ENCODE results near the gene C5AR1. TPM values are rescaled to one million over a fixed set of nuclear protein-coding genes. Genes with fewer than 3 reads are reported as not detected.
"Not testable (repeated sequence)": the region's sequence is repeated elsewhere in the genome, so short reads cannot be mapped to it uniquely, and the experiment has no call there.

The C5AR1 gene
- total RNA-seq, 1 donor from 2014 or later, result 9.3 TPM

DNA sequence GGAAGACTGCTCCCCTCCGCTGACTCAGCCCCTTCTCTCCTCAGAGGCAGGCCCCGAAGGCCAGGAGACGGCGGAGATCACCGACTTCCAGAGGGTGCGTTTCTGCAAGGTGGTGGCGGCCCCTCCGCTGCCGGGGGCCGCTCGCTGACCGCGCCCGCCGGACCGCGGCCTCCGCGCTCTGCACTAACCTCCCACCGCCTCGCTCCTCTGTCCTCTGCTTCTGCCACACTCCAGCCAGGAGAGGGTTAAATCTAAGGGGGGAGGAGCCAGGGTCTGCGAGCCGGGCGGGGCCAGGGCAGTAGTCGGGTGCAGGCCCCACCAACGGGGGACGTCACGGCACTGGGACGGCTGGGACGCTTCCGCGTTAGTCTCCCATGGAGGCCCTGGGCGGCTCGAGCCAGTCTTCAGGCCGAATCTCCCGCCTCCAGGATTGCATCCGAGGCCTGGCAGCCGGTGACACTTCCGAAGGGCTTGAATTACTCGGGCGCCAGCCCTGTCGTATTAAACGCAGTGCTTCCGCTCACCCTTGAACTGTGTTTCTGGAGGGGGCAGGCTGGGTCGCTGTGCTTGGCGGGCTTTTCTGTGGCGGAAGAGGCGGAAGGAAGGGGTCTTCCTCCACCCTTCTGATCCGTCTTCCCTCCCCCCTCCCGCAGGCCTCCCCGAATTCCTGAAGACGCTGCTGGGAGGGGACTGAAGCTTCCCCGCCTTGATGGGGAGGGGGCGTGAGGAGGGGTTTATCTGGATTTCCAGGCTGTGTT is 36.2 kb upstream of the C5AR1 start:
- H3K36me3 ChIP-seq, result peaks cover 18 to 26% of the 10 kb centered on the region in 2 donors
- H3K27me3 ChIP-seq, result no peaks in the 10 kb centered on the region
- TF ChIP-seq, protein P1, sequence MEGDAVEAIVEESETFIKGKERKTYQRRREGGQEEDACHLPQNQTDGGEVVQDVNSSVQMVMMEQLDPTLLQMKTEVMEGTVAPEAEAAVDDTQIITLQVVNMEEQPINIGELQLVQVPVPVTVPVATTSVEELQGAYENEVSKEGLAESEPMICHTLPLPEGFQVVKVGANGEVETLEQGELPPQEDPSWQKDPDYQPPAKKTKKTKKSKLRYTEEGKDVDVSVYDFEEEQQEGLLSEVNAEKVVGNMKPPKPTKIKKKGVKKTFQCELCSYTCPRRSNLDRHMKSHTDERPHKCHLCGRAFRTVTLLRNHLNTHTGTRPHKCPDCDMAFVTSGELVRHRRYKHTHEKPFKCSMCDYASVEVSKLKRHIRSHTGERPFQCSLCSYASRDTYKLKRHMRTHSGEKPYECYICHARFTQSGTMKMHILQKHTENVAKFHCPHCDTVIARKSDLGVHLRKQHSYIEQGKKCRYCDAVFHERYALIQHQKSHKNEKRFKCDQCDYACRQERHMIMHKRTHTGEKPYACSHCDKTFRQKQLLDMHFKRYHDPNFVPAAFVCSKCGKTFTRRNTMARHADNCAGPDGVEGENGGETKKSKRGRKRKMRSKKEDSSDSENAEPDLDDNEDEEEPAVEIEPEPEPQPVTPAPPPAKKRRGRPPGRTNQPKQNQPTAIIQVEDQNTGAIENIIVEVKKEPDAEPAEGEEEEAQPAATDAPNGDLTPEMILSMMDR (IDR thresholded peaks at IDR 0.05), result no peak
- H3K9me3 ChIP-seq, result no peaks in the 10 kb centered on the region
- peak overlapping the region; percentile 99 for H3K27ac ChIP-seq
- peak overlapping the region; percentile 77 to 87 for H3K4me3 ChIP-seq
- peak; percentile 77 to 97 for DNase-seq (ENCODE audit: low spot score in 2 of 2)
- intact Hi-C loops (cut with DNase I), result loop anchor here (1.0 to 10.0 kb wide), 3 partner anchors 16 to 331 kb away; partner anchors contain the start of genes BBC3 and BICRA
- peaks cover 7 to 32% of the 10 kb centered on the region in 2 donors for H3K4me1 ChIP-seq

GRCh38 chr19:47274071-47274890 is 35.4 kb upstream of the C5AR1 start, which contains the start of gene INAFM1:
TSS of gene INAFM1 (plus strand) at chr19:47274885. CDS start at chr19:47274920, 35 bp downstream.
- intact Hi-C loops (cut with DNase I), result loop anchor here (1.0 to 10.0 kb wide), 3 partner anchors 17 to 331 kb away; partner anchors contain the start of genes BBC3 and BICRA
- Histone ChIP-seq H3K4me1 (peaks cover 7 to 40% of the 10 kb centered on the region in 2 donors), H3K27ac (peak within 1 kb of the TSS; percentile 99), H3K27me3 (no peaks in the 10 kb centered on the region), H3K36me3 (peaks cover 17 to 26% of the 10 kb centered on the region in 2 donors), H3K9me3 (no peaks in the 10 kb centered on the region), H3K4me3 (peak within 1 kb of the TSS; percentile 77 to 87)
- TF ChIP-seq, protein P1 (IDR thresholded peaks at IDR 0.05), result no peak
- peak; percentile 87 to 98 for DNase-seq (ENCODE audit: low spot score in 2 of 2)

DNA sequence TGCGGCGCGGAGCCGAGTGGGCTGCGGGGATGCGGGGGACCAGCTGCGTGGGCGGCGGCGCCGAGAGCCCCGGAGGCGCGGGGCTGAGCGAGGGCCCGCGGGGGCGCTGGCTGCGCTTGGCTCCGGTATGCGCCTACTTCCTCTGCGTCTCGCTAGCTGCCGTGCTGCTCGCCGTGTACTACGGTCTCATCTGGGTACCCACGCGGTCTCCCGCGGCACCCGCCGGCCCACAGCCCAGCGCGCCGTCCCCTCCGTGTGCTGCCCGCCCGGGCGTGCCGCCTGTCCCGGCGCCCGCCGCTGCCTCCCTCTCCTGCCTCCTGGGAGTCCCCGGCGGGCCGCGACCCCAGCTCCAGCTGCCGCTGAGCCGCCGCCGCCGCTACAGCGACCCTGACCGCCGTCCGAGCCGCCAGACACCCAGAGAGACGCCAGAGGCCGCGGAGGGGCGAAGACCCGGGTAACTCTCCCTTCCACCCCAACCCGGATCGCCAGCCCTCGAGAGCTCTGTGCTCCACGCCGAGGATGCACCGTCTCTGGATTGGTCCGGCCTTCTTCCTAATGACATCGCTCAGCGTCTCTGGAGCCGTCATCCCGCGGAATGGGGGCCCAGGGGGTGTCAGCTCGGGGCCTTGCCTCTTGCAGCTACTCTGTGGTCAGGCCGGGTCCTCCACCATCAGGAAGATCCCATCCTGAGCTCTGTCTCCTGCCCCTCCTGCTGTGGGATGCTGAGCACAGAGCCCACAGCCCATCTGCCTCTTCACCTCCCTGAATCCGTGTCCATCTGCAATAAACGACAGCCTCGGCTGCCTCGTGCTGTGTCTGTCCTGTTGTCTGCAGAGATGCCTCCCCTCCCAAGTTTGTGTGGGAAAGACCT is 34.5 kb upstream of the C5AR1 start:
- TF ChIP-seq, protein P1 (IDR thresholded peaks at IDR 0.05), result no peak
- H3K4me3 ChIP-seq, result peak overlapping the region; percentile 77 to 87
- peak overlapping the region; percentile 88 to 99 for H3K27ac ChIP-seq
- H3K4me1 ChIP-seq, result peaks cover 7 to 41% of the 10 kb centered on the region in 2 donors
- no peaks in the 10 kb centered on the region for H3K9me3 ChIP-seq
- DNase-seq (ENCODE audit: low spot score in 2 of 2), result peak in 1 of 2 donors; percentile 76
- H3K27me3 ChIP-seq, result no peaks in the 10 kb centered on the region
- intact Hi-C loops (cut with DNase I), result loop anchor here (1.0 to 10.0 kb wide), 3 partner anchors 18 to 330 kb away; partner anchors contain the start of genes BBC3 and BICRA
- H3K36me3 ChIP-seq, result peaks cover 12 to 19% of the 10 kb centered on the region in 2 donors

DNA sequence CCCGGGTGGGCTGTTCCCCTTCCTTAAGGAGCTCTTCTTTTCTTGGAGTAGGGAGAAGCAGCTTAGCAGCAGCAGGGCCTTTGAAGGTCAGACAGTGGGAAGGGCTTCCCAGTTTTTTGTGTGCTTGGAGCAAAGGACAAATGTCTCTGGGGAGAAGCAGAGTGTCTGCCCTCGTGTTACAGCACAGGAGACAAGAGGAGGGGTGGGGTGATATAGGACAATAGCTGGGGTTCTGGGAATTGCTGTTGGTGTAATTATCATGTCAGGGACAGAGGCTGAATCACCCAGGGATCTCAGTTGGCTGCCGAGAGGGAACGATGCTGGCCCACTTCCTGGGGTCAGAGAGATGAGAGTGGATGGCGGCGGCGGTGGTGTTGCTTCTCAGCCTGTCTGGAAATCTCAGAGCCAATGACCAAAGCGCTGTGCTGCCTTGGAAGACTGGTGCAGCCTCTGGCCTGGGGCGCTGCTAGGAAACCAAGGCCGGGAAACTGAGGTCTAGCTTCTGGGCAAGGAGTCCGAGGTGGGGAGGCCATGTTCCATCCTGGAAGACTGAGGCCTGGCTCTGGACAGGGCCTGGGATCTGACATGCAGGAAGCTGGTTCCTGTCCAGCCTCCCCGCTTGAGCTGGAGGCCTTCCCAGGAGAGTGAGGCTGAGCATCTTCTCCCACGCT is 33.7 kb upstream of the C5AR1 start:
- H3K4me3 ChIP-seq, result peak overlapping the region; percentile 77 to 87
- H3K27ac ChIP-seq, result peak overlapping the region; percentile 88 to 99
- no peaks in the 10 kb centered on the region for H3K9me3 ChIP-seq
- TF ChIP-seq, protein P1 (IDR thresholded peaks at IDR 0.05), result no peak
- peaks cover 7 to 11% of the 10 kb centered on the region in 2 donors for H3K36me3 ChIP-seq
- H3K4me1 ChIP-seq, result peaks cover 7 to 44% of the 10 kb centered on the region in 2 donors
- peak in 1 of 2 donors; percentile 80 for DNase-seq (ENCODE audit: low spot score in 2 of 2)
- intact Hi-C loops (cut with DNase I), result loop anchor here (2.0 to 10.0 kb wide), 2 partner anchors 45 to 329 kb away; partner anchors contain the start of genes BBC3 and BICRA
- H3K27me3 ChIP-seq, result no peaks in the 10 kb centered on the region

DNA sequence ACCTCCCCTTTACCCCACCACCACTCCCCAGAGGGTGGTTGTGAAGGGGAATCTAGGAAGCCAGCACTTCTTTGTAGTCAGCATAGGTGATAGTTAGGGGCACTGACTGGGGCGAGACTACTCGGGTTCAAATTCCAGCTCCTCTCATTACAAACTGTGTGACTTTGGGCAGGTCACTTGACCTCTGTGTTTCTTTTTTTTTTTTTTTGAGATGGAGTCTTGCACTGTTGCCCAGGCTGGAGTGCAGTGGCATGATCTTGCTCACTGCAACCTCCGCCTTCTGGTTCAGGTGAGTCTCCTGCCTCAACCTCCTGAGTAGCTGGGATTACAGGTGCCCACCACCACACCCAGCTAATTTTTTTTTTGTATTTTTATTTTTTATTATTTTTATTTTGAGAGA is 33.1 kb upstream of the C5AR1 start:
- not testable (repeated sequence) for H3K27me3 ChIP-seq; H3K36me3 ChIP-seq; H3K9me3 ChIP-seq; DNase-seq (ENCODE audit: low spot score in 2 of 2); H3K4me3 ChIP-seq
- Histone ChIP-seq H3K27ac (peak overlapping the region; percentile 88 to 99), H3K4me1 (peaks cover 7 to 48% of the 10 kb centered on the region in 2 donors)
- intact Hi-C loops (cut with DNase I), result loop anchor here (10.0 kb wide), 1 partner anchor 328 kb away; the partner anchor contains the start of gene BICRA

Data from ascending aorta (tissue), 2 donors.